Trophoblast cell (in vitro differentiated cells and primary cell): ENCODE data around the gene EXOC7.

Source experiments
- DNase-seq, 2 donors: peaks; one replicate each; pipeline ENCODE4 v3.0.0-alpha.2; 2016
- H2AFZ ChIP-seq: 2 replicates; pipeline ENCODE4 v1.6.1; 2013; ENCODE audit warnings: low read length, moderate library complexity, mild to moderate bottlenecking; ENCODE audit not compliant: insufficient read depth, poor library complexity
- H2AK5ac ChIP-seq: 2 replicates; pipeline ENCODE4 v1.6.1; 2013; ENCODE audit warnings: mild to moderate bottlenecking, low read length
- H2BK120ac ChIP-seq: 2 replicates; pipeline ENCODE4 v1.6.1; 2013; ENCODE audit warnings: low read length, mild to moderate bottlenecking, moderate library complexity; ENCODE audit not compliant: insufficient read depth, poor library complexity
- H2BK12ac ChIP-seq: 2 replicates; pipeline ENCODE4 v1.6.1; 2013; ENCODE audit warnings: mild to moderate bottlenecking, low read length, moderate library complexity
- H2BK5ac ChIP-seq: 2 replicates; pipeline ENCODE4 v1.6.1; 2013; ENCODE audit warnings: low read length, low read depth, moderate library complexity, mild to moderate bottlenecking; ENCODE audit not compliant: poor library complexity
- H3K14ac ChIP-seq: 2 replicates; pipeline ENCODE4 v1.6.1; 2013; ENCODE audit warnings: mild to moderate bottlenecking, low read length
- H3K18ac ChIP-seq: 2 replicates; pipeline ENCODE4 v1.6.1; 2013; ENCODE audit warnings: mild to moderate bottlenecking, low read length
- H3K23ac ChIP-seq: 2 replicates; pipeline ENCODE4 v1.6.1; 2013; ENCODE audit warnings: low read length
- H3K27ac ChIP-seq: 2 replicates; pipeline ENCODE4 v1.5.1; 2013; ENCODE audit warnings: low read depth, mild to moderate bottlenecking, inconsistent platforms, low read length, moderate library complexity
- H3K27me3 ChIP-seq: 2 replicates; pipeline ENCODE4 v1.6.1; 2013; ENCODE audit warnings: inconsistent platforms, mild to moderate bottlenecking, low read length, moderate library complexity; ENCODE audit not compliant: insufficient read depth
- H3K36me3 ChIP-seq, 2 experiments: 1 replicate in 1 of 2; 2 replicates in 1 of 2; pipeline ENCODE4 v1.6.1; 2013; ENCODE audit warnings: low read length in 2 of 2, mild to moderate bottlenecking in 2 of 2, moderate library complexity in 1 of 2; ENCODE audit not compliant: insufficient read depth in 2 of 2, control insufficient read depth in 1 of 2
- H3K4ac ChIP-seq: 2 replicates; pipeline ENCODE4 v1.6.1; 2013; ENCODE audit warnings: low read depth, mild to moderate bottlenecking, low read length, moderate library complexity
- H3K4me1 ChIP-seq, 2 experiments: 1 replicate in 1 of 2; 2 replicates in 1 of 2; pipeline ENCODE4 v1.6.1; 2013; ENCODE audit warnings: low read length in 2 of 2, mild to moderate bottlenecking in 2 of 2, moderate library complexity in 1 of 2; ENCODE audit not compliant: insufficient read depth in 2 of 2, control insufficient read depth in 1 of 2
- H3K4me2 ChIP-seq: 2 replicates; pipeline ENCODE4 v1.6.1; 2013; ENCODE audit warnings: inconsistent platforms, mild to moderate bottlenecking, low read length, moderate library complexity
- H3K4me3 ChIP-seq: 2 replicates; pipeline ENCODE4 v1.5.1; 2013; ENCODE audit warnings: mild to moderate bottlenecking, low read depth, low read length, inconsistent platforms
- H3K79me1 ChIP-seq: one replicate; pipeline ENCODE4 v1.6.1; 2013; ENCODE audit warnings: low read length
- H3K79me2 ChIP-seq: 2 replicates; pipeline ENCODE4 v1.6.1; 2013; ENCODE audit warnings: low read length, mild to moderate bottlenecking; ENCODE audit not compliant: control insufficient read depth, insufficient read depth, poor library complexity
- H3K9ac ChIP-seq: 2 replicates; pipeline ENCODE4 v1.6.1; 2013; ENCODE audit warnings: mild to moderate bottlenecking, low read length
- H3K9me3 ChIP-seq: 2 replicates; pipeline ENCODE4 v1.6.1; 2013; ENCODE audit warnings: low read depth, mild to moderate bottlenecking, control low read depth, inconsistent platforms, low read length; ENCODE audit not compliant: insufficient read depth
- H4K12ac ChIP-seq: 2 replicates; pipeline ENCODE4 v1.6.1; 2013; ENCODE audit warnings: low read depth, mild to moderate bottlenecking, low read length, moderate library complexity
- H4K8ac ChIP-seq: 2 replicates; pipeline ENCODE4 v1.6.1; 2013; ENCODE audit warnings: low read depth, mild to moderate bottlenecking, low read length, moderate library complexity
- H4K91ac ChIP-seq: one replicate; pipeline ENCODE4 v1.6.1; 2013; ENCODE audit warnings: low read depth, mild to moderate bottlenecking, low read length, moderate library complexity
- WGBS: extraction: QIAGEN DNeasy Blood & Tissue Kit; methylation state at CpG from one replicate; pipeline ENCODE4 v1.1.7; 2013; ENCODE audit warnings: missing lambda C conversion rate; ENCODE audit not compliant: insufficient read length, insufficient coverage; ENCODE audit errors: extremely low coverage; 5-methylcytosine and 5-hydroxymethylcytosine counted together

The EXOC7 gene

GRCh38 chr17:76150712-76151622 lies 47.4 kb upstream of the EXOC7 start:
- Histone ChIP-seq H3K4me2 (no peak overlapping the region), H3K4ac (no peak overlapping the region), H2BK120ac (no peak overlapping the region), H4K12ac (no peak overlapping the region), H2AK5ac (no peak overlapping the region), H3K23ac (no peak overlapping the region), H3K79me2 (no peaks in the 10 kb centered on the region), H3K27me3 (no peaks in the 10 kb centered on the region), H3K9ac (no peak overlapping the region), H2AFZ (no peak overlapping the region), H4K8ac (no peak overlapping the region), H2BK5ac (no peak overlapping the region), H3K79me1 (no peaks in the 10 kb centered on the region), H3K18ac (no peak overlapping the region), H2BK12ac (no peak overlapping the region), H3K36me3 (no peaks in the 10 kb centered on the region), H3K9me3 (no peaks in the 10 kb centered on the region), H3K14ac (no peak overlapping the region), H3K4me1 (no peaks in the 10 kb centered on the region), H4K91ac (no peak overlapping the region), H3K4me3 (no peak overlapping the region), H3K27ac (no peak overlapping the region)
- DNase-seq: no peak
- no CpG with 5 or more reads among the region's 23 CpGs for WGBS

- Histone ChIP-seq H4K91ac (no peak overlapping the region), H4K12ac (no peak overlapping the region), H3K27me3 (no peaks in the 10 kb centered on the region), H3K4me1 (no peaks in the 10 kb centered on the region), H2BK120ac (no peak overlapping the region), H3K14ac (no peak overlapping the region), H2BK5ac (no peak overlapping the region), H3K23ac (no peak overlapping the region), H3K4me2 (no peak overlapping the region), H2AK5ac (no peak overlapping the region), H4K8ac (no peak overlapping the region), H3K4me3 (no peak overlapping the region), H2AFZ (no peak overlapping the region), H3K9ac (no peak overlapping the region), H3K4ac (no peak overlapping the region), H3K79me2 (no peaks in the 10 kb centered on the region), H3K9me3 (no peaks in the 10 kb centered on the region), H3K36me3 (no peaks in the 10 kb centered on the region), H2BK12ac (no peak overlapping the region), H3K79me1 (no peaks in the 10 kb centered on the region), H3K18ac (no peak overlapping the region), H3K27ac (no peak overlapping the region)
- no peak for DNase-seq
- no CpG with 5 or more reads among the region's 10 CpGs for WGBS
Observed at GRCh38 chr17:76149214-76149613, 45.6 kb upstream of the EXOC7 start.

DNA sequence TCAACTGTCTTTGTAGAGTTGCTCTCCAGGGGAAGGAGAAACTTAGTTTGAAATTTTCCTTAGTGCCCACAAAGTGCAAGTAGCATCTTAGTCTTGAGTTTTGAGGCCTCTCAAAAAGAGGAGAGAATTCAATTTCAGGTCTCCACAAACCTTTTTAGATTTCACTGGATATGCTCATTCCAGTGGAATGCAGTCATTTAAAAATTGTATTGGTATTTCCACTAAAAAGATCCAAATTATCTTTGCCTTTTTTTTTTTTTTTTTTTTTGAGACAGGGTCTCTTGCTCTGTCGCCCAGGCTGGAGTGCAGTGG lies 44.4 kb upstream of the EXOC7 start:
- Histone ChIP-seq H2AFZ (no peak overlapping the region), H2BK5ac (no peak overlapping the region), H3K4me1 (no peaks in the 10 kb centered on the region), H3K36me3 (no peaks in the 10 kb centered on the region), H4K8ac (no peak overlapping the region), H3K27me3 (no peaks in the 10 kb centered on the region), H3K4me2 (no peak overlapping the region), H3K79me2 (no peaks in the 10 kb centered on the region), H3K9ac (no peak overlapping the region), H3K4ac (no peak overlapping the region), H4K91ac (no peak overlapping the region), H2AK5ac (no peak overlapping the region), H3K79me1 (no peaks in the 10 kb centered on the region), H3K27ac (no peak overlapping the region), H3K18ac (no peak overlapping the region), H3K23ac (no peak overlapping the region), H3K9me3 (no peaks in the 10 kb centered on the region), H4K12ac (no peak overlapping the region), H2BK12ac (no peak overlapping the region), H3K14ac (no peak overlapping the region), H3K4me3 (no peak overlapping the region), H2BK120ac (no peak overlapping the region)
- WGBS: no CpG with 5 or more reads among the region's 1 CpG
- DNase-seq: no peak

- DNase-seq: peak in 1 of 2 donors; percentile 54
- H3K27ac ChIP-seq: no peak overlapping the region
Observed at GRCh38 chr17:76147211-76148014, 43.8 kb upstream of the EXOC7 start.

More at GRCh38 chr17:76147211-76148014, 43.8 kb upstream of the EXOC7 start:
- Histone ChIP-seq H3K14ac (no peak overlapping the region), H4K91ac (no peak overlapping the region), H3K4ac (no peak overlapping the region), H4K12ac (no peak overlapping the region), H4K8ac (no peak overlapping the region), H3K79me1 (no peaks in the 10 kb centered on the region), H2BK12ac (no peak overlapping the region), H3K4me2 (no peak overlapping the region), H3K36me3 (no peaks in the 10 kb centered on the region), H2BK120ac (no peak overlapping the region), H3K9ac (no peak overlapping the region), H3K23ac (no peak overlapping the region), H3K4me3 (no peak overlapping the region), H3K9me3 (no peaks in the 10 kb centered on the region), H2AK5ac (no peak overlapping the region), H3K79me2 (no peaks in the 10 kb centered on the region), H3K27me3 (peaks cover 3% of the 10 kb centered on the region), H2AFZ (no peak overlapping the region), H3K4me1 (no peaks in the 10 kb centered on the region), H2BK5ac (no peak overlapping the region), H3K18ac (no peak overlapping the region)
- WGBS: no CpG with 5 or more reads among the region's 13 CpGs
